HG03520 (cell line): Measurements from ENCODE around the gene GPR85.
"Not testable (repeated sequence)": the region's sequence is repeated elsewhere in the genome, so short reads cannot be mapped to it uniquely, and the experiment has no call there.

Experiments
- ATAC-seq: cut with Tn5 transposase; IDR thresholded peaks from one replicate; pipeline ENCODE4 v1.9.1; 2021; ENCODE audit warnings: mild to moderate bottlenecking, moderate library complexity; ENCODE audit not compliant: unreplicated experiment

Gene GPR85, protein sequence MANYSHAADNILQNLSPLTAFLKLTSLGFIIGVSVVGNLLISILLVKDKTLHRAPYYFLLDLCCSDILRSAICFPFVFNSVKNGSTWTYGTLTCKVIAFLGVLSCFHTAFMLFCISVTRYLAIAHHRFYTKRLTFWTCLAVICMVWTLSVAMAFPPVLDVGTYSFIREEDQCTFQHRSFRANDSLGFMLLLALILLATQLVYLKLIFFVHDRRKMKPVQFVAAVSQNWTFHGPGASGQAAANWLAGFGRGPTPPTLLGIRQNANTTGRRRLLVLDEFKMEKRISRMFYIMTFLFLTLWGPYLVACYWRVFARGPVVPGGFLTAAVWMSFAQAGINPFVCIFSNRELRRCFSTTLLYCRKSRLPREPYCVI

DNA sequence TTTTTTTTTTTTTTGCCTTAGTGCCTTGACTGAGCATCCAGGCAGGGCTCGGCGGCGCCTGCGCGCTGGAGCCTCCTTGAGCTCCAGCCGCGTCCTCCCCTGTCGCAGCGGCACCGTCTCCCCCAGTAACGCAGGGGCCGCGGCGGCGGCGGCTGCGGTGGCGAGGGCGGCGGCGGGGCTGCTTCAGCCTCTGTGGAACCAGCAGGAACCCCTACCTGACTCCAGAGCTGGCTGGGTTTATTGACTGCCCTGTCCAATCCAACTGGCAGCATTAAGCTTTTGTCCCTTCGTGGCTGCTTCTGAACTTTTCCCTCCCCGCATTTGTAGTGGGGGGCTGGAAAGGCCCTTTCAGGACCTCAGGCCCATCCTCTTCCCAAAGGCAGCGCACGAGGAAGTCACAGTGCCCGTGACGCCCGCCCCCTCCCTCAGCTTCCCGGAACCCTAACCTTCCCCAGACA, at the start of gene GPR85:
Gene GPR85, minus strand, starts transcription at position 397 of the 458 bp plus-strand sequence. CDS start 2,106 bp downstream, outside the sequence.
- no peak for ATAC-seq

DNA sequence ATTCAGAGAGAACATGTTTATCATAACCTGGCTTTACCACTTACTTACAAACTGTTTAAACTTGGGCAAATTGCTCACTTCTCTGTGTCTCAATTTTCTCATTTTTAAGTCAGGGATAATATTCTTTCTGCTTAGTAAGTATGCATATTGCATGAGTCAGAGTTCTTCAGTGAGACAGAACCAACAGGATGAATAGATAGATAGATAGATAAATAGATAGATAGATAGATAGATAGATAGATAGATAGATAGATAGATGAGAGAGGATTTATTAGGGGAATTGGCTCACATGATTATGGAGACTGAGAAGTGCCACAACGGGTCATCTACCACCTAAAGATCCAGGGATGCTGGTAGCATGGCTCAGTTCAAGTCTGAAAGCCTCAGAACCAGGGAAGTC, 47.4 kb upstream of the GPR85 start:
- ATAC-seq, result no peak

DNA sequence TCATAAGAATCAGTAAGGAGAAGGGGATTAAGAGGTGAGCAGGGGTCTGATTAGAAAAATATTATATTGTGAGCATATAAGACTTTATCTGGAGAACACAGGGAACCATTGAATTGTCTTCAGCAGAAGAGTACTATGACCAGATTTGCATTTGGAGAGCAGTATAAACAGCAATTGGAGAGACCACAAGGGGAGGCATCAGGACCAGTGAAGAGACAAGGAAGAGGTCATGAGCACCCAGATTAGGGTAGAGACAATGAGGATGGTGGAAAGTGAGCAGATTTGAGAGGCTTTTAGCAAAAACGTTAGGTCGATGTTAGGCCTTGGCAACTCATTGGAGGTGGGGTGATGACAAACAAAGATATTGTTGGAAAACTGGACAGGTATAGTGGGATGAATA, 44.7 kb upstream of the GPR85 start:
- no peak for ATAC-seq

DNA sequence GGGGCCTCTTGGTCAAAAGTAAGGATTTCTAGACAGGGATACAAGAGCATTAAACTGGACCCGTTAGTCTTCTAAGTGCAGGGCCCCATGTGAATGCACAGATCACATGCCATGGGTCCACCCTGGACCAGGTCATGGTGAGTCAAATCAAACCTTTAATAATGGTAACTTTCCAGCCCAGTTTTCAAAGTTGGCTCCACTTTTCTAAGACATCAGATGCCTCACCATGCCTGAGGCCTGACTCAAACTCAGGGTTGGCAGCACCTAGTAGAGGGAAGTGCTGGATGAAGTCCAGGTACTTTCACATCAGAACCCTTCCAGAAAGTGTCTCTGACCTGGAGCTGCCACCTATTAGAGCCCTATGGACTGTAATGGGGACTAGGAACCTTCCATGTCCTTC, 41.4 kb upstream of the GPR85 start:
- ATAC-seq, result no peak

DNA sequence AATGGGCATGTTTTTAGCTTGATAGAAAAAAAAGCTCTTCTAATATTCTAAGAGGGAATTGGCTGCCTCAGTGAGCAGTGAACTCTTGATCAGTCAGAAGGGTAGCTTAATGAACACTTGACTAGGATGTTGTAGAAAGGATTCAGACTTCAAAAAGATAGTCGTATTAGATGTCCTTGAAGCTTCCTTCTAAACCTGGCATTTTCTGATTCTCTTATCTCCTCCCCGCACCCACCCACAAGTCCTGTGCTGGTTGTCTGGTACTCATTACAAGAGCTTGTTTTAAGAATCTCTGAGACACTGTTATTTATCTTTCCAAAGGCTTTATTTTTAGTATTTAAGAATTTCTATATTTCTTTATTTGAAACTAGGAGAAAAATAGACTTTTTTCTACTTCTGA, 39.1 kb upstream of the GPR85 start:
- ATAC-seq, result no peak

DNA sequence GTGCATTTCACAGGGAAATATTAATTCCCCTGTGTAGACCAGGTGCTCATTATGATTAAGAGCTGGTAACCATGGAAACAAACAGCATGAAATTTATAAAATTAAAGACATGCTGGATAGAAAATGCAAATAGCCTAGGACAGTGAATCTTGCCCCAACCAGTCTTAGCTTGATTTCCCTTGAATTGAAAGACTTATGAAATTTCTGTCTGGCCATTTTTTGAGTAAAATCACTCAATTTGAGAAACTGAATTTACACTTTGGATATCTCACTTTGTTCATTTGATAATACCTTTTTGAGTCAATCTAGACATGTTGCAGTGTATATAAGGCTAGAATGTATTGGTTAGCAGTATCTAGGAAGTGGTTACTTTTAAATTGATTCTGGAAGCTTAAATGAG, 36.1 kb upstream of the GPR85 start:
- ATAC-seq, result no peak

DNA sequence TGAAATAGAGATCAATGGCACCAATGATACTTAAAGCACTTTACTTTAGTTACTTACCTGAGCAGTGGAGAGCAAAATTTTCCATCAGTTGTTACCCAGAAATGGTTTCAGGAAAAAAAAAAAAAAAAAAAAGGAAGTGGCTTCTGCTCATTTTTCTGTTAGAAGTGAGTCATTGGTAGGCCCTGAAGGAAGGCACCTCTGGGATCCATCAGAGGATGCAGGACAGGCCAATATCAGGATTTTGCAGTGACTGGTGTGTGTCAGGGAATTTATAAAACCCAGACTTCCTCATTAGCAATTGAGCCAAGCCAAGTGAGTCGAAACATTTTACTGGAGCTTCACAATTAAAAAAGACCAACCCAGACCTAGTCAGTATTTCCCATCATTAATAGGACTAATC, 34.0 kb upstream of the GPR85 start:
- no peak for ATAC-seq

DNA sequence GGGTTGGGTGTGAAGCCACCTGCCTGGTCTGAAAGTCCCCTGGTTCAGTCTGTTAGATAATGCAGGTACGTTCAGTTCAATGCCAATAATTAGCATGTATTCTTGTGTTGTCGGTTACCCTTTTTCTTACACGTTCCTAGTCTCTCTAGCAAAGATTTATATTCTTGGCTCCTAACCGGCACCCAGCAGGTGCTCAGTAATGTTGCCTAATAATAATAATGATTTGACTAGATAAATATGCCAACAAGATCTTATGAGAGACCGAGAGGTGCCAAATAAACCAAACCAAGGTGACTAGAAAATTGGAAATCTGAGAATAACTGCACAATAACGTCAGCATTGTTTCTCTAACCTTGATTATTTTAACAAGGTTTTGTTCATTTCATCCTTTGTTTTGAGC, 32.8 kb upstream of the GPR85 start:
- no peak for ATAC-seq

DNA sequence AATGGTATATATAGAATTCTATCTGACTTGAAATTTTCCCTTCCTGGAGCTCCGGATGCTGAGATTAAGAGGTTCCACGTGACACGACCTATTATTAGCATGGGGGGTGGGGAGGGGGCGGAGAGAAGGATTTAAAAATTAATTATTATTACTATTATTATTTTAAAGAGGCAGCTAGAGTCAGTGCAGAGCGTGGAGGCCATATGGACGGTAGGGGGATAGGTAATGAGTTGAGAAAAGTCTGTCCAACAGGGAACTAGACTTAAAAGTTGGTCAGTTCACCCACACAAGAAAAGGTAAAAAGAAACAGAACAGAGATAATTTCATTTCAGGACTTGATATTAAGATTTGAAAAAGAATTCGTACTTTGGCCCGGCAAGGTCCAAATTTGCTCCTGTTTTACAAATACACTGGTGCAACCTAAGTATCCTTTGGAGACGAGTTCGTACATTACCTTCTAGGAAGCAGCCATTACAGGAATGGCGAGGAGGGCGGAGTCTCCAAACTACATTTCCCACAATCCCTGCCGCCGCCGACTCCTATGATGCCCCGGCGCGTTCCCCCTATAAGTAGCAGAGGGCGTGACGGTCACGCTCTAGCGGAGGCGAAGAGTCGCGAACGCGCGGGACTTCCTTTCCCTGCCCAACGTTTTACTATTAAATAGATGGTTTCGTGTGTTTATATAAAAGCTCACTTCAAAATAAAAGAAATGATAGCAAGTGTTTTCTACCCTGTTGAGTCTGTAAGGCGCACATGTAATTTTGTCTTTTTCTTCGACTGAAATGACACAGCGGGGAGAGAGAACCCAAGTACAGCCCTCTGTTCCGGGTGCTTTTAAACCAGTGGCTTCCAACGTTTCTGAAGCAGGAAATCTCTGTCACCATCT, 31.7 kb upstream of the GPR85 start, which contains the start of gene SMIM30:
Gene SMIM30, minus strand, starts transcription at position 481 of the 886 bp plus-strand sequence. CDS start 976 bp downstream, outside the sequence.
- peak; percentile 99 for ATAC-seq

DNA sequence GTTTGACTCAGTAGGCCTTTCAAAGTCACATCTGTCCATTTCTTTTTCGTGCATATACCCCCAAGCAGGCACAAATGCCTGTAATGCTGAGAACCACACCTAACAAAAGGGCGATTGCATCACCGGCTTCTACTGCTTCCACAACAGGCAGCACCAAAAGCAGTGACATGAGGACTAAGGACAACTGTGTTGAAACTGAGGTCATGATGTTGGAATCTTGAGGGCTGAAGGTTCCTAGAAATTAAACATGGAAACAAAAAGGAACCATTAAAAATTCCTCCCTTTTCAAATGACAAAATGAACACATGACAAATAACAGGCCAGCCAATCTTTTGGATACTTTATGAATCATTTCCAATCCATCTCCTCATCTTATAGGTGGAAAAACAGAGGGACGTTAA, 30.7 kb upstream of the GPR85 start:
- not testable (repeated sequence) for ATAC-seq

DNA sequence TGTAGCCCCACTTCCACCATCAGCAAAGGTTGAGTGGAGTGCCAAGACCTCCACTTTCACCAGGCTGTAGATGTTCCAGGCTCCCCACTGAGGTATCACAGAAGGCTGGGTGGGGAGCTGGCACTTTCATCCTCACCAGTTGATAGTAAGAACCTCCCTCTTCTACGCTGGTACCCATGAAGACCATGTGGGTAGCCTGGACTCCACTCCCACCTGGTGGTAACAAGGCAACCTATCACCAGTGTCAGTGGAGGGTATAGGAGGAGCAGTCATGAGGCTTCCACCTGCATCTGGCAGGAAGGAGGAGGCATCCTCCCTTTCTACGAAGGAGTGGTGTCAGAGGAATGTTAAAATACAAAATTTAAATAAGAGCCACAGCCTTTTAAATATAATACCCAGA, 27.3 kb upstream of the GPR85 start:
- no peak for ATAC-seq

DNA sequence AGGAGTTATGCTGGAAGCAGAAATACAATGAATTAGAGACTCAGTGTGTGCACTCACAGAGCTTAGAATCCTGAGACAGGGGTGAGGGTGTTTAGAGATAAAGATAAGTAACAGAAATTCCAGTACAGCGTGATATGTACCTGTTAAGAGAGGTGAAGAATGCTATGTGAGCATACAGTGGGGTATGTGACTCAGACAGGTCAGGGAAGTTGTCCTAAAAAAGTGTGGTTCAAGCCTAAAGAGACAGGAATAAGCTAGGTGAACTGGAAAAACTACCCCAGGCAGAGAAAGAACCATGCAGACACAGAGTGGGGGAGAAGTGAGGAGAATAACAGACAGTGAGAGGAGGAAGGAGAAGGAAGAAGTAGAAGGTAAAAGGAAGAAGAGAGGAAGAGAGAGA, 23.1 kb upstream of the GPR85 start:
- ATAC-seq, result no peak

DNA sequence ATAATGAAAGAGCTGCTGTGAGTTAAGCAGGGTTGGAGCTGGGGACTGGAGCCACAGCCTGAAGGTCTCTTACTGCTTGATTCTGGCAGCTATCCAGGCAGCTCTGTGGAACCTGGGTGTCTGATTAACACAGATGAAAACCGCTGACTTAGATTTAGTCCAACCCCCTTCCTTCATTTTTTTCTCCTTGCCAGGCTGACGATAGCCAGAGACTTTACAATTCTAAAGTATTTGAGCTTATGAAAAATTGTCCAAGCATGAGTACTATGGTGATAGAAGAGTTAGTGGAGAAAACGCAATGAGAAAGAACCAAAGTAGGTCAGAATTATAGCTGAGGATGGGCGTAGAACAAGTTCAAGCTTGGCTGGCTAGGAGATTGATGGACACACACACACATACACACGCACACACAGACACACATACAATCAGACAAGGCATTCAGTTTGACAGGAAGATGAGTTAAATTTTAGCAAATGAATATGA, 13.5 kb upstream of the GPR85 start:
- ATAC-seq, result no peak

DNA sequence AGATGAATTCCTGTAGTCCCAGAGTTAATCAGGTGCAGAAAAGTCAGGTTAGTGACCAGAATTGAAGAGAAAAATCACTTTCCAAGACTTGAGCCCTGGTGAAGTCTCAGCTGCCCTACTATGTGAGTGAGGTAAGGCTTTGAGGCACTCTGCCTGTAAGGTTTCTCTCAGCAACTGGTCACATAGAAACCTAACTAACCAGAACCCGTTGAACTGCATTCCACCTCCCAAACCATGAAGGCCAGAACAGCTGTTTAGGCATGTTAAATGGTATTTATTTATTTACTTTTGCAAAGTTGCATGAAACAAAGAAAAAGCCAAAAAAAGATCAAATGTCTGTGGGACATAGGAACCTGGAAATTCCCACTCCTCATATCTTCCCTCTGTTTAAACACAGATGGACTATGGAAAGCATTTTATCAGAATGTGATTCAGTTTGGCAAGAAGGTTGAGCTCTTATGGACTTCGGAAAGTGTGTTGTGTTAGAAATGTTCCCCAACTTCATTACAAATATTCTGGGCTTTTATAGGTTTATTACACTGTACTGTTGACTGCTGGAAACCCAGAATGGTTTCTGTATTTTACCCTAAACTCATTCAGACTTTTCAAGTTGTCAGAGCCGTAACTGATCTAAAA, 12.8 kb upstream of the GPR85 start:
- no peak for ATAC-seq

DNA sequence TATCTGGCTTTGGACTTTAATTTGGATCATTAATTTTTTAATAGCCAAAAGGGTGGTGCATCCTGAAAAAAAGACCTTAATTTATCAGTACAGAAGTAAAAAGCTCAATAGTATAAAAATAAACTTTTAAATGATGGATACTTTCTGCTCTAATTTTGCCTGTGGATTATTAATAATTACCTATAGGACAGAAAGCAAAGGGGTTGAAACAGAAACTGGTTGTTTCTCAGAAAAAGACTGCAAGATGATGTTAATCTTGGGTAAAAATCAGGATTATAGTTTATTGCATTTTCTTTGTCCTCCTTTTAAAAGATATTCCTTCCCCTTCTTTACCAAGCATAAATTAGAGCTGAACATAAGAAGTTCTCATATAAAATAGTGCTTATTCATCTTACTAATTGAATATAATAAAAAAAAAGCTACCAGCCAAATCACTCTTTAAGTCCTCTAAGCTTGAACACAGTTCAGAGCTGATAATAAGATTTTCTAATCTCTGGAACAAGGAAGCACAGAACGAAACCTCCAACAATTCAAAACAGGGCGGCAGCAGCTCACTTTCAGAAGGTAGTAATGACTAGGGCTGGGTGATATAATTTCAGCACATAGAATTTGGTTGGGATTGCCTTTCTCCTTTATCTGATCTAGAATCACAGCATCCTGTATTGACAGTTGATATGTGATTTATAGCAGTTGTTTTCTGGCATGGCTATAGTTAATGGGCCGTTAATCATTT, 8.1 kb upstream of the GPR85 start:
- no peak for ATAC-seq

DNA sequence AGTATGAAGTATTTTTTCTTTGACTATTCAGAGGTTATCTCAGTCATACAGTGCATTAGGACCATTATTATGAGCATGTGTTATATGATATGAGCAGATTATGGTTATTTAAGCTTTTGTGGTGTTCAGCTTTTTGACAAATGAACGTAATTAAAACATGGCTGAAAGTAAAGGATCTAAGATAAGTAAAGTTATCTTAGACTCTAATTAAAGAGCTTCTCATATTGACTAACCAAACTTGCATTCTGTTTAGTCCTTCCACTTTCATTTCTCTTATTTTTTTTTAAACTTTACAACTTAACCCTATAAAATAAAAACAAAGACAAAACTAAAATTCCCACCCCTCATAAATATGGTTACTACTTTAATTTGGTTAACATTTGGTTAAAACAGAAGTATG, 6.9 kb upstream of the GPR85 start:
- ATAC-seq, result no peak

DNA sequence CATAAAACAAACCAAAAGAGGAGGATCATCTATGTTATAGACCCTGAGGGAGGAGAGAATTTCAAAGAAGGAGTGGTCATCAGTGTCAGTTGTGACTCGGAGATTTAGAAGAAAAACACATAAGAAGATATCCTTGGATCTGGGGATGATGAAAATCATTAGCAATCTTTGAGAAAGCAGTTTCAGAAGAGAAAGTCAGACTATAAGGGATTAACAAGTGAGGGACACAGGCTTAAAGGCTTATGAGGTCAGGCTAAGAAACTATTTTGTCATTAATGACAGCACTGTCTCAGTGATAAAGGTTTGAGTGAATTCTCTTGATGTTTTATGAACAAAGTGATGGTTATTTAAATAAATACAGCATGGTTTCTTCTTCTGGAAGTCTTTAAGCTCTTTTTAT, 6.1 kb upstream of the GPR85 start:
- no peak for ATAC-seq

DNA sequence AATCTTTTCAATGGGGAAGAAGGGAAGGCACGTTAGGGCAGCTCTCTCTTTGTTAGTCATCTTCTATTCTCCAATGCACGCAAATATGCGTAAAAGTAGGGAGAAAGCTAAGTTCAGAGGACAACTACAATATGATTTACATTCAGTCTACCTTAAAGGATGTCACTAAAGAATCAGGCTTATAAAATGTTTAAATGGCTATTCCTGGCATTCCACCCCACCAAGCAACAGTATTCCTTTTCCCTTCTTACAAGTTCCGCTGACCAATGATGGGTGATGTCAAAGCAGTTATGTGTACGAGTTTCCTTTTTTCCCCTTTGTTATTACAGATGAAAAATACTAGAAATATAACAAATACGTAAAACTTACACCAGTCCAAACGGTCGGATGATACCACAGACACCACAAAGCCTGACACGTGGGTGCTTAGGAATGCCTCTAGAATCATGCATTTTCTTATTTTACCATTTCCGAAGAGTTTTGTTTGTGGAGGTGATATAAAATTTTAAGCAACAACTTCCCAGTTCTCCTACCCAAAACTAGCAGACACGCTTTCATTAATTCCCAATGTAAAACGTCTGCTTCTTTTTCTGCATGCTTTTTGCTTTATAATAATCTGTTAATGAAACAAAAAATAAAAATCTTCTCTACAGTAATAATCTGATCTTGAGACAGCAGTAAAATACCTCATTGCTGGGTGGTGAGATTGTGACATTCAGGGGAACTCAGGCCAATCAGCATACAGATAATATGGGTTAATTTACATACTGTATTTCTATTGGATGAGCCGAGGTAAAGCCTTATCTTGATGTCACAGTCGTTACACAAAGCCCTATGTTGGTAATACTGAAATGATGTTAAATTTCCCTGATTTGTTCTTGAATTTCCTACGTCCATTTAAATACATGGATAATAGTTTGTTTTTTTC, 708 bp upstream of the GPR85 start:
- no peak for ATAC-seq

DNA sequence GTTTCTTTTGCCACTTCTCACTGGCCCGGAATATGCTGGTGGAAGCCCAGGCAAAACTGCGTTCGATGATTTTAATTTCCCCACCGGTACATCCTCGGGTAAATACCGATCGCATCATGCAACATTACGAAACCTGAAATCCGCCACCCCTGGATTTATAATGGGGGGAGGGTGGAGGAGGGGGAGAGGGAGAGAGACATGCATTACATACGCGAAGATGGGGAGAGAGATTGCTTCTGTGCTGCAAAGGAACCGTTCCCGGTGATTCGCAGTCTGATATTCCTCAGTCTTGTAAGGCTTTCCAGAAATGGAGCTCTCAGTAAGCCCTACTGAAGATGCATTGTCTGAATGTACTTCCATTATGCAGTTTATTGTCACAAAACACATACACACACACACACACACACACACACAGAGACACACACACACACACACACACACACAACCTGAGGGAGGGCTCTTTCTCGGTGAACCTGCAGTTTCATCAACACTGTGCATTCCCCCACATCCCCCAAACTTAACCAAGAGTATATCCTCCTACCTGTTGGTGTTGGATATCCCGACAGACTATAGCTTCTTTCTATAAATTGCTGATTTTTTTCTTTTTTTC, 741 bp downstream of the GPR85 start:
- ATAC-seq, result no peak
